ENCODE data around the gene MYL5. TPM values are rescaled to one million over a fixed set of nuclear protein-coding genes. Genes with fewer than 3 reads are reported as not detected.

The MYL5 gene
- total RNA-seq, 1 experiment from 2014 or later = 11.7 TPM

DNA sequence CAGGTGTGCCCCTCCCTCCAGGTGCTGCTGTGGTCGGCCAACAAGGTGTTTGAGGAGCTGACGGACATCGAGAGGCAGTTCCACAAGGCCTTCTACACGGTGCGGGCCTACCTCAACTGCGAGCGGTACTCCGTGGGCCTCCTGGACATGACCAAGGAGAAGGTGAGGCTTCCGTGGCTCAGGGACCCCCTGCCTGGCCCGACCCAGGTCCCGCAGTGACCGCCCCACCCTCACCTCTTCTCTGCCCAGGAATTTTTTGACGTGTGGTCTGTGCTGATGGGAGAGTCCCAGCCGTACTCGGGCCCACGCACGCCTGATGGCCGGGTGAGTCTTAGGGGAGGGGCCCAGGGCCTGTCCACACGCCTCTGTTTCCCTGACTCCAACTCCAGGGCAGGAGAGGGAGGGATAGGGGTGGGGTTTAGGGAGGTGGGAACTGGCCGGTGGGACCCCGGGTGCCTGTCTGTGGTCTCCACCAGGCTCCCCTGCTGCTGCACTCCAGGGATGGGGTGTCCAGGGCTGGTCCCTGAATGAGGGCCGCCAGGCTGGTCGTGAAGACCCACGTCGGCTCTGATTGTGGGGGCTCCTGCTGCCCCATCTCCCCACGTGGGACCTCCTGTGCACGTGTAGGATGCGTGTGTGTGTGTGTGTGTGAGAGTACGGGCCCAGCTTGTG, 20.4 kb upstream of the MYL5 start:
- Histone ChIP-seq H3K27me3 (replicated peaks; ENCODE audit: insufficient read depth, low read depth, low read length, poor library complexity) (no peaks in the 10 kb centered on the region), H3K9me3 (ENCODE audit: low read depth, low read length, poor library complexity, severe bottlenecking) (no peaks in the 10 kb centered on the region)
- CTCF ChIA-PET = no interaction called here

DNA sequence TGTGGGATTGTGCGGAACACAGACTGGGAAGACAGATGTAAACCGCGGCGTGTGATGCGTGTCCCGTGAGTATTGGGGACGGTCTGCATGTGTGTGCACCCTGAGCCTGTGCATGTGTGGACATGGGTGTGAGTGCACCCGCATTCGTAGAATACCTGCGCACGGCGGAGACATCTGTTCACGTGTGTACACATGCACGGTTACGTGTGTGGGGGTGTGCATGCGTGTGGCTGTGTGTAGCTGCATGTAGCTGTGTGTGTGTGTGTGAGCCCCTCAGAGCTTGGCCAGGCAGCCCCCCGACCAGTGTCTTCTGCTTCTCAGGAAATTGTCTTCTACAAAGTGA, 19.9 kb upstream of the MYL5 start:
- no peaks in the 10 kb centered on the region for H3K4me1 ChIP-seq (ENCODE audit: insufficient read depth, low read length, poor library complexity, severe bottlenecking)
- TF ChIP-seq, protein P1, sequence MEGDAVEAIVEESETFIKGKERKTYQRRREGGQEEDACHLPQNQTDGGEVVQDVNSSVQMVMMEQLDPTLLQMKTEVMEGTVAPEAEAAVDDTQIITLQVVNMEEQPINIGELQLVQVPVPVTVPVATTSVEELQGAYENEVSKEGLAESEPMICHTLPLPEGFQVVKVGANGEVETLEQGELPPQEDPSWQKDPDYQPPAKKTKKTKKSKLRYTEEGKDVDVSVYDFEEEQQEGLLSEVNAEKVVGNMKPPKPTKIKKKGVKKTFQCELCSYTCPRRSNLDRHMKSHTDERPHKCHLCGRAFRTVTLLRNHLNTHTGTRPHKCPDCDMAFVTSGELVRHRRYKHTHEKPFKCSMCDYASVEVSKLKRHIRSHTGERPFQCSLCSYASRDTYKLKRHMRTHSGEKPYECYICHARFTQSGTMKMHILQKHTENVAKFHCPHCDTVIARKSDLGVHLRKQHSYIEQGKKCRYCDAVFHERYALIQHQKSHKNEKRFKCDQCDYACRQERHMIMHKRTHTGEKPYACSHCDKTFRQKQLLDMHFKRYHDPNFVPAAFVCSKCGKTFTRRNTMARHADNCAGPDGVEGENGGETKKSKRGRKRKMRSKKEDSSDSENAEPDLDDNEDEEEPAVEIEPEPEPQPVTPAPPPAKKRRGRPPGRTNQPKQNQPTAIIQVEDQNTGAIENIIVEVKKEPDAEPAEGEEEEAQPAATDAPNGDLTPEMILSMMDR (conservative IDR thresholded peaks at IDR 0.05; ENCODE audit: low read depth, low read length) = no peak
- TF ChIP-seq EZH2 (IDR thresholded peaks at IDR 0.05; ENCODE audit: borderline replicate concordance, low read depth, low read length, poor library complexity, severe bottlenecking) = no peak
- H3K9me3 ChIP-seq (ENCODE audit: low read depth, low read length, poor library complexity, severe bottlenecking) = no peaks in the 10 kb centered on the region
- DNase-seq (ENCODE audit: low spot score) = no peak
- no peaks in the 10 kb centered on the region for H3K27me3 ChIP-seq (replicated peaks; ENCODE audit: insufficient read depth, low read depth, low read length, poor library complexity)
- no peaks in the 10 kb centered on the region for H3K36me3 ChIP-seq (ENCODE audit: insufficient read depth, low read length, poor library complexity, severe bottlenecking)
- no peak overlapping the region for H3K4me3 ChIP-seq (ENCODE audit: low read depth, low read length, poor library complexity, severe bottlenecking)
- ChIA-PET CTCF (no interaction called here), POLR2A (ENCODE audit: low non-redundant PET) (no interaction called here)
- intact Hi-C loops (cut with micrococcal nuclease; ENCODE audit: unreplicated experiment) = no loop called here
- no TSS peak for BruUV-seq (replicated peaks)
- H3K27ac ChIP-seq (ENCODE audit: low read depth, low read length, poor library complexity, severe bottlenecking) = no peak overlapping the region

More for the DNA sequence above, 20.4 kb upstream of the MYL5 start:
- no TSS peak for BruUV-seq (replicated peaks)
- Histone ChIP-seq H3K4me3 (ENCODE audit: low read depth, low read length, poor library complexity, severe bottlenecking) (no peak overlapping the region), H3K27ac (ENCODE audit: low read depth, low read length, poor library complexity, severe bottlenecking) (no peak overlapping the region), H3K36me3 (ENCODE audit: insufficient read depth, low read length, poor library complexity, severe bottlenecking) (no peaks in the 10 kb centered on the region), H3K4me1 (ENCODE audit: insufficient read depth, low read length, poor library complexity, severe bottlenecking) (no peaks in the 10 kb centered on the region)
- TF ChIP-seq EZH2 (IDR thresholded peaks at IDR 0.05; ENCODE audit: borderline replicate concordance, low read depth, low read length, poor library complexity, severe bottlenecking) = no peak
- TF ChIP-seq, protein P1 (conservative IDR thresholded peaks at IDR 0.05; ENCODE audit: low read depth, low read length) = no peak
- intact Hi-C loops (cut with micrococcal nuclease; ENCODE audit: unreplicated experiment) = no loop called here
- POLR2A ChIA-PET (ENCODE audit: low non-redundant PET) = no interaction called here
- DNase-seq (ENCODE audit: low spot score) = no peak

DNA sequence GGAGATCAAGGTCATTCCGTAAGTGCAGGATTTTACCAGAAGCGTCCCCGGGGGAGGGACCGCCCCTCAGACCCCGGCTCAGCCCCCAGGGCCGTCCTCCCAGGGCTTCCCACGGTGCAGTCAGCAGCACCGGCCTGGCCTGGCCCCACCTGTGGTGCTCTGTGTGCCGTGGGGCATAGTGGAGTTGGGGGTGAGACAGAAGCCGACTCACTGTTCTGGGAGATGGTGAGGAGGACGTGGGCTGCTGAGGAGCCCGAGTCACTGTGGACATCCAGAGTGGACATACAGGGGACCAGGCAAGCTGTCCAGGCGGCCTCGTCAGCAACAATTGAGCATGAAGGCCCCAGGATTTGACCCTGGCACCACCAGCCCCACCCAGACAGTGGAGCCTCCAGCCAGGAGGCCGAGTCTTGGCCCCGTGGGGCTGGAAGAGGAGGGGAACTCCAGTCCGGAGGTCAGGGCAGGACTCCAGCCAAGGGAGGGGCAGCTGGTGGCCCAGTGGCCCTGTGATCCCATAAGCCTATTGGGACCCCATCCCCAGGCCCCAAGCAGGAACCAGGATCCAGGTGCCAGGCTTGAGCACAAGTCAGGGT, 19.4 kb upstream of the MYL5 start:
- no peak for DNase-seq (ENCODE audit: low spot score)
- H3K36me3 ChIP-seq (ENCODE audit: insufficient read depth, low read length, poor library complexity, severe bottlenecking) = no peaks in the 10 kb centered on the region
- no TSS peak for BruUV-seq (replicated peaks)
- H3K4me3 ChIP-seq (ENCODE audit: low read depth, low read length, poor library complexity, severe bottlenecking) = no peak overlapping the region
- no peaks in the 10 kb centered on the region for H3K27me3 ChIP-seq (replicated peaks; ENCODE audit: insufficient read depth, low read depth, low read length, poor library complexity)
- H3K4me1 ChIP-seq (ENCODE audit: insufficient read depth, low read length, poor library complexity, severe bottlenecking) = no peaks in the 10 kb centered on the region
- no peaks in the 10 kb centered on the region for H3K9me3 ChIP-seq (ENCODE audit: low read depth, low read length, poor library complexity, severe bottlenecking)
- ChIA-PET POLR2A (ENCODE audit: low non-redundant PET) (no interaction called here), CTCF (no interaction called here)
- intact Hi-C loops (cut with micrococcal nuclease; ENCODE audit: unreplicated experiment) = no loop called here
- TF ChIP-seq, protein P1 (conservative IDR thresholded peaks at IDR 0.05; ENCODE audit: low read depth, low read length) = no peak
- no peak for TF ChIP-seq EZH2 (IDR thresholded peaks at IDR 0.05; ENCODE audit: borderline replicate concordance, low read depth, low read length, poor library complexity, severe bottlenecking)
- H3K27ac ChIP-seq (ENCODE audit: low read depth, low read length, poor library complexity, severe bottlenecking) = no peak overlapping the region

Data from A673 (cell line).